Activated CD8-positive, alpha-beta T cell treated with anti-CD3 and anti-CD28 coated beads, Interleukin-2, amount 10 ng/mL, durations not matched to agents 7 days and 5 days (primary cell): ENCODE measurements around the gene PPID. TPM values are rescaled to one million over a fixed set of nuclear protein-coding genes. Genes with fewer than 3 reads are reported as not detected.
A peak's percentile ranks its signal among the peaks of the same experiment; 100 is the strongest.

Experiments used
- ATAC-seq: fragments of 150-1000 bp; cut with Tn5 transposase; one replicate; pipeline ENCODE4 v1.10.0; 2021; ENCODE audit warnings: moderate library complexity
- CTCF ChIA-PET: fragments of 350-600 bp; sonication (Branson Sonifier 250); formaldehyde crosslinking; loops from one replicate; lab custom pipeline; 2021; ENCODE audit warnings: antibody characterized with exemption; lab: Charles Lee
- POLR2A ChIA-PET: fragments of 350-600 bp; sonication (Branson Sonifier 250); formaldehyde crosslinking; loops from one replicate; lab custom pipeline; 2021; ENCODE audit warnings: antibody characterized with exemption; lab: Charles Lee
- DNase-seq: peaks from one replicate; pipeline ENCODE4 v3.0.0-alpha.2; 2020
- H3K27ac Mint-ChIP-seq: one replicate; pipeline ENCODE4 v1.8.0; 2021; ENCODE audit warnings: mild to moderate bottlenecking, mixed read lengths
- H3K27me3 Mint-ChIP-seq: one replicate; pipeline ENCODE4 v1.8.0; 2021; ENCODE audit warnings: low read depth, mixed read lengths
- H3K36me3 Mint-ChIP-seq: one replicate; pipeline ENCODE4 v1.8.0; 2021; ENCODE audit warnings: low read depth, mixed read lengths
- H3K4me1 Mint-ChIP-seq: one replicate; pipeline ENCODE4 v1.8.0; 2021; ENCODE audit warnings: low read depth, mixed read lengths
- H3K4me3 Mint-ChIP-seq: one replicate; pipeline ENCODE4 v1.8.0; 2021; ENCODE audit warnings: mild to moderate bottlenecking, mixed read lengths
- H3K9me3 Mint-ChIP-seq: one replicate; pipeline ENCODE4 v1.8.0; 2022; ENCODE audit warnings: mixed read lengths; ENCODE audit not compliant: insufficient read depth
- total RNA-seq, 2 experiments: library from RNA; stranded (reverse); gene quantifications; one replicate each; pipeline ENCODE4 v1.2.3, GENCODE V29; 2021

Gene PPID
- total RNA-seq, 2 experiments from 2014 or later, result 33.9 to 39.8 TPM

- ATAC-seq (no peak), DNase-seq (no peak)
- Mint-ChIP-seq H3K27me3 (no peaks in the 10 kb centered on the region), H3K4me1 (no peaks in the 10 kb centered on the region), H3K36me3 (peaks cover 7% of the 10 kb centered on the region), H3K4me3 (no peak overlapping the region), H3K27ac (no peak overlapping the region), H3K9me3 (no peaks in the 10 kb centered on the region)
- ChIA-PET CTCF (no interaction called here), POLR2A (no interaction called here)
Observed at GRCh38 chr4:158688813-158689212, 34.4 kb downstream of the PPID start.

- H3K9me3 Mint-ChIP-seq, result no peaks in the 10 kb centered on the region
- H3K4me3 Mint-ChIP-seq, result no peak overlapping the region
- ATAC-seq (no peak), DNase-seq (no peak)
- H3K36me3 Mint-ChIP-seq, result peaks cover 3% of the 10 kb centered on the region
- no peaks in the 10 kb centered on the region for H3K27me3 Mint-ChIP-seq
- CTCF ChIA-PET, result interaction anchor here (0.8 kb wide), 1 partner anchor 522 kb away, joined by 3 read pairs; no protein-coding TSS in a partner anchor
- no peak overlapping the region for H3K27ac Mint-ChIP-seq
- no peaks in the 10 kb centered on the region for H3K4me1 Mint-ChIP-seq
- POLR2A ChIA-PET, result no interaction called here
Observed at GRCh38 chr4:158682066-158682465, 41.1 kb downstream of the PPID start.

DNA sequence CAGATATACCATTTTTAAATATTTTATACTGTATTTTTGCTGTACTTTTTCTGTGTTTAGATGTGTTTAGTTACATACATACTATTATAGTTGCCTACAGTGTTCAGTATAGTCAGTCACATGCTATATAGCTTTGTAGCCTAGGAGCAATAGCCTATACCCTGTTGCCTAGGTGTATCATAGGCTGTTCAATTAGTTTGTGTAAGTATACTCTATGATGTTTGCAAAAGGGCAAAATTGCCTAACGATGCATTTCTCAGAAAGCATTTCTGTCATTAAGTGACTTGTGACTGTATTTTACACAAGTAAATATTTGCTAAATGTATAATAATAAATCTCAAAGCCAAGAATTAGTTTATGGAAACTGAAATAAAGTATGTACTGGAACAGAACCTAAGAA lies 41.6 kb downstream of the PPID start:
- CTCF ChIA-PET, result interaction anchor here (0.8 to 1.6 kb wide), 3 partner anchors 8 to 522 kb away, joined by 3 read pairs; no protein-coding TSS in a partner anchor
- Mint-ChIP-seq H3K9me3 (no peaks in the 10 kb centered on the region), H3K4me1 (no peaks in the 10 kb centered on the region), H3K27ac (no peak overlapping the region), H3K4me3 (no peak overlapping the region), H3K36me3 (peaks cover 3% of the 10 kb centered on the region), H3K27me3 (no peaks in the 10 kb centered on the region)
- POLR2A ChIA-PET, result interaction anchor here (1.5 kb wide), 1 partner anchor 11 kb away, joined by 4 read pairs; no protein-coding TSS in a partner anchor
- DNase-seq (no peak), ATAC-seq (no peak)

GRCh38 chr4:158678767-158679166 lies 44.4 kb downstream of the PPID start:
- ATAC-seq (no peak), DNase-seq (no peak)
- ChIA-PET POLR2A (no interaction called here), CTCF (no interaction called here)
- Mint-ChIP-seq H3K27ac (no peak overlapping the region), H3K36me3 (peaks cover 3% of the 10 kb centered on the region), H3K9me3 (no peaks in the 10 kb centered on the region), H3K4me1 (peaks cover 4% of the 10 kb centered on the region), H3K4me3 (no peak overlapping the region), H3K27me3 (no peaks in the 10 kb centered on the region)

GRCh38 chr4:158676076-158676475 lies 47.1 kb downstream of the PPID start:
- peaks cover 14% of the 10 kb centered on the region for H3K4me1 Mint-ChIP-seq
- DNase-seq, result no peak
- H3K36me3 Mint-ChIP-seq, result peaks cover 3% of the 10 kb centered on the region
- no peaks in the 10 kb centered on the region for H3K27me3 Mint-ChIP-seq
- ChIA-PET POLR2A (no interaction called here), CTCF (no interaction called here)
- no peak for ATAC-seq
- H3K27ac Mint-ChIP-seq, result no peak overlapping the region
- H3K4me3 Mint-ChIP-seq, result no peak overlapping the region
- H3K9me3 Mint-ChIP-seq, result no peaks in the 10 kb centered on the region

- CTCF ChIA-PET, result no interaction called here
- no peaks in the 10 kb centered on the region for H3K9me3 Mint-ChIP-seq
- no peaks in the 10 kb centered on the region for H3K27me3 Mint-ChIP-seq
- H3K36me3 Mint-ChIP-seq, result peaks cover 3% of the 10 kb centered on the region
- ATAC-seq (no peak), DNase-seq (no peak)
- POLR2A ChIA-PET, result no interaction called here
- H3K4me3 Mint-ChIP-seq, result no peak overlapping the region
- no peak overlapping the region for H3K27ac Mint-ChIP-seq
- peaks cover 30% of the 10 kb centered on the region for H3K4me1 Mint-ChIP-seq
Observed at GRCh38 chr4:158673633-158674032, 49.6 kb downstream of the PPID start.

- peak; percentile 92 for ATAC-seq
Observed at GRCh38 chr4:158671915-158672806, 51.0 kb downstream of the PPID start, which contains the start of gene ETFDH. Gene ETFDH, plus strand, starts transcription at chr4:158672296. Its CDS starts 161 bp downstream, at chr4:158672457.

DNA sequence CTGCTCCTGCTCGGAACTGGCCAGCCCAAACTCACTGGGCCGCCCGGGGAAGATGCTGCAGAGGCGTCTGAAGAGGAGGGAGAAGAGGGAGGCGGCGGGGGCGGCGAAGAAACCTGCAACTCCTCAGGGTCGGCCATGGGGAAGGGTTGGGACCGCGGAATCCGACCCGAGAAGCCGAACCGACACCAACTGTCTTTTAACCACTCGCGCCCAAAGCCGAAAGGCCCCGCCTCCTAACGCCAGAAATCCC lies 51.6 kb downstream of the PPID start, which contains the start of gene C4orf46:
C4orf46 (minus strand) TSS at position 223 of the 250 bp plus-strand sequence; CDS start at position 137, 86 bp downstream.
- CTCF ChIA-PET, result interaction anchor here (0.9 to 1.3 kb wide), 2 partner anchors 9 to 52 kb away, joined by 3 to 4 read pairs; no protein-coding TSS in a partner anchor
- DNase-seq (no peak), ATAC-seq (no peak)
- H3K36me3 Mint-ChIP-seq, result peaks cover 9% of the 10 kb centered on the region
- H3K27ac Mint-ChIP-seq, result peak within 1 kb of the TSS; percentile 97
- POLR2A ChIA-PET, result interaction anchor here (0.8 to 1.4 kb wide), 3 partner anchors 9 to 402 kb away, joined by 3 to 4 read pairs (median 3); no protein-coding TSS in a partner anchor
- no peaks in the 10 kb centered on the region for H3K27me3 Mint-ChIP-seq
- H3K9me3 Mint-ChIP-seq, result no peaks in the 10 kb centered on the region
- H3K4me1 Mint-ChIP-seq, result peaks cover 34% of the 10 kb centered on the region
- H3K4me3 Mint-ChIP-seq, result peak within 1 kb of the TSS; percentile 97

More at GRCh38 chr4:158671915-158672806, 51.0 kb downstream of the PPID start, which contains the start of gene ETFDH:
- peak within 1 kb of the TSS; percentile 97 for H3K27ac Mint-ChIP-seq
- CTCF ChIA-PET, result interaction anchor here (0.9 to 1.0 kb wide), 2 partner anchors 9 to 52 kb away, joined by 3 to 4 read pairs; no protein-coding TSS in a partner anchor
- no peaks in the 10 kb centered on the region for H3K27me3 Mint-ChIP-seq
- POLR2A ChIA-PET, result interaction anchor here (0.8 to 1.4 kb wide), 2 partner anchors 82 to 401 kb away, joined by 3 read pairs; no protein-coding TSS in a partner anchor
- peak; percentile 98 for DNase-seq
- H3K4me3 Mint-ChIP-seq, result peak within 1 kb of the TSS; percentile 97
- peaks cover 5% of the 10 kb centered on the region for H3K36me3 Mint-ChIP-seq
- H3K4me1 Mint-ChIP-seq, result peaks cover 34% of the 10 kb centered on the region
- no peaks in the 10 kb centered on the region for H3K9me3 Mint-ChIP-seq

- Mint-ChIP-seq H3K27ac (peak overlapping the region; percentile 97), H3K4me1 (peaks cover 34% of the 10 kb centered on the region), H3K9me3 (no peaks in the 10 kb centered on the region), H3K36me3 (peaks cover 12% of the 10 kb centered on the region), H3K4me3 (peak overlapping the region; percentile 97), H3K27me3 (no peaks in the 10 kb centered on the region)
- ChIA-PET CTCF (interaction anchor here (0.9 to 1.3 kb wide), 2 partner anchors 10 to 53 kb away, joined by 3 to 4 read pairs; no protein-coding TSS in a partner anchor), POLR2A (interaction anchor here (0.8 to 1.4 kb wide), 3 partner anchors 10 to 402 kb away, joined by 3 to 4 read pairs (median 3); no protein-coding TSS in a partner anchor)
- DNase-seq, result peak; percentile 66
- peak; percentile 13 for ATAC-seq
Observed at GRCh38 chr4:158670975-158671664, 52.1 kb downstream of the PPID start.

GRCh38 chr4:158669310-158669709 lies 53.9 kb downstream of the PPID start:
- POLR2A ChIA-PET, result interaction anchor here (1.5 kb wide), 1 partner anchor 54 kb away, joined by 4 read pairs; no protein-coding TSS in a partner anchor
- DNase-seq, result no peak
- Mint-ChIP-seq H3K36me3 (peaks cover 24% of the 10 kb centered on the region), H3K27ac (no peak overlapping the region), H3K27me3 (no peaks in the 10 kb centered on the region), H3K9me3 (no peaks in the 10 kb centered on the region), H3K4me3 (no peak overlapping the region), H3K4me1 (peaks cover 30% of the 10 kb centered on the region)
- CTCF ChIA-PET, result no interaction called here
- ATAC-seq, result no peak

DNA sequence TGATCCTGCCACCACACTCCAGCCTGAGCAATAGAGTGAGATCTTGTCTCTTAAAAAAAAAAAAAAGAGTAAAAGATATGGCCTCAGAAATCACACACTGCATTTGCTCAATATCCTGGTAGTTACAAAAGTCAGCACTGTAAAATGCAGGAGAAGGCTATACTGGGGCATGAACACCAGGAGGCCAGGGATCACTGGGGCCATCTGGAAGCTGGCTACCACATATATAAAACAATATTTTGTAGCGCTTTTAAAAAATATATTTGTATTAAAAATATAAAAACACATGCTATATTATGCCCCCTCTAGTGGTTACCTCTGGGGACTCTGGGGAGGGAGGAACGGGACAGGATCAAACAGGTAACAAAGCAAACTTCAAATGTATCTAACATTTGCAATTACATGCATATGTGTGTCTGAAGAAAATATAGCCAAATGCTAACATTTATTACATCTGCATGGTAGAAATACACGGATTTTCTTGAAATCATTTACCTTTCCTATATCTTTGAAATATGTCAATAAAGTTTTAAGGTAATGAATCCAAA lies 55.5 kb downstream of the PPID start:
- Mint-ChIP-seq H3K4me1 (peaks cover 29% of the 10 kb centered on the region), H3K9me3 (no peaks in the 10 kb centered on the region), H3K27me3 (no peaks in the 10 kb centered on the region), H3K4me3 (no peak overlapping the region), H3K36me3 (peaks cover 24% of the 10 kb centered on the region), H3K27ac (no peak overlapping the region)
- ChIA-PET CTCF (no interaction called here), POLR2A (interaction anchor here (0.7 kb wide), 1 partner anchor 72 kb away, joined by 4 read pairs; no protein-coding TSS in a partner anchor)
- ATAC-seq (no peak), DNase-seq (peak; percentile 39)
